ENCODE measurements around the gene FOXP1. TPM values are rescaled to one million over a fixed set of nuclear protein-coding genes. Genes with fewer than 3 reads are reported as not detected.

Gene FOXP1
- total and polyA plus RNA-seq, 2 experiments from 2014 or later, result 37.4 to 59.9 TPM

- no peak for DNase-seq
- Histone ChIP-seq H3K9ac (no peak overlapping the region), H3K79me2 (ENCODE audit: insufficient read depth) (no peaks in the 10 kb centered on the region), H3F3A (ENCODE audit: insufficient read depth) (no peaks in the 10 kb centered on the region), H3K4me1 (ENCODE audit: insufficient read depth) (no peaks in the 10 kb centered on the region), H3K27ac (no peak overlapping the region), H3K36me3 (ENCODE audit: low read depth) (no peaks in the 10 kb centered on the region), H4K20me1 (ENCODE audit: insufficient read depth) (no peaks in the 10 kb centered on the region), H3K9me2 (ENCODE audit: insufficient read depth) (no peaks in the 10 kb centered on the region), H2AFZ (no peak overlapping the region), H3K9me3 (ENCODE audit: low read depth) (no peaks in the 10 kb centered on the region), H3K4me3 (no peak overlapping the region), H3K4me2 (ENCODE audit: unreplicated experiment) (no peak overlapping the region), H3K27me3 (replicated peaks; ENCODE audit: insufficient read depth) (no peaks in the 10 kb centered on the region)
- 78 to 79% methylated on average over 5 of the region's 5 CpGs for WGBS, 2 experiments (ENCODE audit: low coverage in 1 of 2, low lambda C conversion rate in 2 of 2, missing lambda C conversion rate in 2 of 2)
- in situ Hi-C loops (cut with MboI), result no loop called here
- TF ChIP-seq EZH2 (IDR thresholded peaks at IDR 0.05; ENCODE audit: insufficient read depth, poor library complexity, severe bottlenecking) (no peak), EZH2phosphoT487 (IDR thresholded peaks at IDR 0.05; ENCODE audit: insufficient read depth, low read depth) (no peak)
Measured at GRCh38 chr3:71614426-71614825, 30.9 kb upstream of the FOXP1 start.

GRCh38 chr3:71611099-71611498 lies 27.6 kb upstream of the FOXP1 start:
- Histone ChIP-seq H3K4me1 (ENCODE audit: insufficient read depth) (no peaks in the 10 kb centered on the region), H2AFZ (no peak overlapping the region), H3K4me2 (ENCODE audit: unreplicated experiment) (no peak overlapping the region), H4K20me1 (ENCODE audit: insufficient read depth) (no peaks in the 10 kb centered on the region), H3K9me3 (ENCODE audit: low read depth) (no peaks in the 10 kb centered on the region), H3K9me2 (ENCODE audit: insufficient read depth) (no peaks in the 10 kb centered on the region), H3K27me3 (replicated peaks; ENCODE audit: insufficient read depth) (no peaks in the 10 kb centered on the region), H3F3A (ENCODE audit: insufficient read depth) (no peaks in the 10 kb centered on the region), H3K27ac (no peak overlapping the region), H3K36me3 (ENCODE audit: low read depth) (no peaks in the 10 kb centered on the region), H3K79me2 (ENCODE audit: insufficient read depth) (no peaks in the 10 kb centered on the region), H3K9ac (no peak overlapping the region), H3K4me3 (no peak overlapping the region)
- in situ Hi-C loops (cut with MboI), result no loop called here
- no peak for DNase-seq
- TF ChIP-seq EZH2phosphoT487 (IDR thresholded peaks at IDR 0.05; ENCODE audit: insufficient read depth, low read depth) (no peak), EZH2 (IDR thresholded peaks at IDR 0.05; ENCODE audit: insufficient read depth, poor library complexity, severe bottlenecking) (no peak)
- WGBS, 2 experiments (ENCODE audit: low coverage in 1 of 2, low lambda C conversion rate in 2 of 2, missing lambda C conversion rate in 2 of 2), result 68 to 71% methylated on average over 3 of the region's 3 CpGs

DNA sequence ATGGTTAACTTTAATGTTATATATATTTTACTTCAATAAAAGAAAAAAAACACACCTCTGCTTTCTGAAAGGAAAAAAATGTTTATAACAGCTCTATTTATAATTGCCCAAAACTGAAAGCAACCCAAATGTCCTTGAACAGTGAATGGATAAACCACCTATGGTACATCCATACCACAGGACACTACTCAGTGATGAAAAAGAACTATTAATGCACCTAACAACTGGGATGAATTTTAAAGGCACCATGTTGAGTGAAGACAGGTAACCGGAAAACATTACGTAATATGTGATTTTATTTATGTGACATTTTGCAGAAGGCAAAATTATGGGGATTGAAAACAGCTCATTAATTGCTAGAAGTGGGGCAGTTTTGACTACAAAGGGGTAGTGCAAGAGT lies 23.8 kb upstream of the FOXP1 start:
- peaks cover 2% of the 10 kb centered on the region for H3K4me1 ChIP-seq (ENCODE audit: insufficient read depth)
- H3K9me2 ChIP-seq (ENCODE audit: insufficient read depth), result no peaks in the 10 kb centered on the region
- in situ Hi-C loops (cut with MboI), result no loop called here
- H3K9me3 ChIP-seq (ENCODE audit: low read depth), result no peaks in the 10 kb centered on the region
- no peak overlapping the region for H3K27ac ChIP-seq
- no peak overlapping the region for H3K9ac ChIP-seq
- no peaks in the 10 kb centered on the region for H3K36me3 ChIP-seq (ENCODE audit: low read depth)
- H3K4me3 ChIP-seq, result no peak overlapping the region
- peaks cover 1% of the 10 kb centered on the region for H3F3A ChIP-seq (ENCODE audit: insufficient read depth)
- no peak overlapping the region for H2AFZ ChIP-seq
- 97 to 98% methylated on average over 2 of the region's 2 CpGs for WGBS, 2 experiments (ENCODE audit: low coverage in 1 of 2, low lambda C conversion rate in 2 of 2, missing lambda C conversion rate in 2 of 2)
- no peaks in the 10 kb centered on the region for H3K27me3 ChIP-seq (replicated peaks; ENCODE audit: insufficient read depth)
- no peaks in the 10 kb centered on the region for H3K79me2 ChIP-seq (ENCODE audit: insufficient read depth)
- H3K4me2 ChIP-seq (ENCODE audit: unreplicated experiment), result no peak overlapping the region
- TF ChIP-seq EZH2phosphoT487 (IDR thresholded peaks at IDR 0.05; ENCODE audit: insufficient read depth, low read depth) (no peak), EZH2 (IDR thresholded peaks at IDR 0.05; ENCODE audit: insufficient read depth, poor library complexity, severe bottlenecking) (no peak)
- H4K20me1 ChIP-seq (ENCODE audit: insufficient read depth), result no peaks in the 10 kb centered on the region
- no peak for DNase-seq

GRCh38 chr3:71606582-71606981 lies 23.1 kb upstream of the FOXP1 start:
- peaks cover 9% of the 10 kb centered on the region for H3F3A ChIP-seq (ENCODE audit: insufficient read depth)
- H3K4me3 ChIP-seq, result no peak overlapping the region
- no peak for TF ChIP-seq EZH2phosphoT487 (IDR thresholded peaks at IDR 0.05; ENCODE audit: insufficient read depth, low read depth)
- TF ChIP-seq EZH2 (IDR thresholded peaks at IDR 0.05; ENCODE audit: insufficient read depth, poor library complexity, severe bottlenecking), result no peak
- H3K4me1 ChIP-seq (ENCODE audit: insufficient read depth), result peaks cover 10% of the 10 kb centered on the region
- WGBS, 2 experiments (ENCODE audit: low coverage in 1 of 2, low lambda C conversion rate in 2 of 2, missing lambda C conversion rate in 2 of 2), result 79 to 83% methylated on average over 5 of the region's 5 CpGs
- H3K4me2 ChIP-seq (ENCODE audit: unreplicated experiment), result no peak overlapping the region
- no peak overlapping the region for H3K9ac ChIP-seq
- no peaks in the 10 kb centered on the region for H3K9me3 ChIP-seq (ENCODE audit: low read depth)
- H2AFZ ChIP-seq, result no peak overlapping the region
- no peak overlapping the region for H3K27ac ChIP-seq
- no peak for DNase-seq
- H4K20me1 ChIP-seq (ENCODE audit: insufficient read depth), result no peaks in the 10 kb centered on the region
- H3K9me2 ChIP-seq (ENCODE audit: insufficient read depth), result no peaks in the 10 kb centered on the region
- no peaks in the 10 kb centered on the region for H3K79me2 ChIP-seq (ENCODE audit: insufficient read depth)
- no peaks in the 10 kb centered on the region for H3K27me3 ChIP-seq (replicated peaks; ENCODE audit: insufficient read depth)
- no peaks in the 10 kb centered on the region for H3K36me3 ChIP-seq (ENCODE audit: low read depth)
- in situ Hi-C loops (cut with MboI), result no loop called here

DNA sequence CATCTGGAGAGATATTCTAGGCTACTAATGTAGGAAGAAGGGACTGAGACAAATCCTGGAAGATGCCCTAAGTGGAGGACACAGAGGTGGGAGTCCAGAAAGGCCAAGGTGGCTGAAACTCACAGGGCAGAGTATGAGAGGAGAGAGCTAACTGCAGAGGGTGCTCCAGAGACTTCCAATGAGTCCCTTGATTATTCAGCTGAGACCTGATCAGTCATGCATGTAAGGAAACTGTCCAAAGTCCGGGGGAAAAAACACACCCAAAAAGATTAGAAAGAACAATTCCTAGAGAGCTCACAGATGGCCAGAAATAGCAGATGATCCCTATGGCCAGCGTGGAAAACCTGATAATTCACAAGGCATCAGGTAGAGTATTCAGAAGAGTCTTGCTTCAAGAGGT lies 18.7 kb upstream of the FOXP1 start:
- Histone ChIP-seq H2AFZ (no peak overlapping the region), H3F3A (ENCODE audit: insufficient read depth) (peaks cover 40% of the 10 kb centered on the region), H3K4me2 (ENCODE audit: unreplicated experiment) (peak overlapping the region; percentile 47), H3K36me3 (ENCODE audit: low read depth) (no peaks in the 10 kb centered on the region), H3K27ac (peak overlapping the region; percentile 61), H4K20me1 (ENCODE audit: insufficient read depth) (no peaks in the 10 kb centered on the region), H3K4me1 (ENCODE audit: insufficient read depth) (peaks cover 37% of the 10 kb centered on the region), H3K4me3 (0 out of 2 replicates have a peak overlapping the region, but pooled peaks have one; percentile 8), H3K9me3 (ENCODE audit: low read depth) (no peaks in the 10 kb centered on the region), H3K79me2 (ENCODE audit: insufficient read depth) (no peaks in the 10 kb centered on the region), H3K9ac (no peak overlapping the region), H3K27me3 (replicated peaks; ENCODE audit: insufficient read depth) (no peaks in the 10 kb centered on the region), H3K9me2 (ENCODE audit: insufficient read depth) (no peaks in the 10 kb centered on the region)
- TF ChIP-seq EZH2 (IDR thresholded peaks at IDR 0.05; ENCODE audit: insufficient read depth, poor library complexity, severe bottlenecking) (no peak), EZH2phosphoT487 (IDR thresholded peaks at IDR 0.05; ENCODE audit: insufficient read depth, low read depth) (no peak)
- in situ Hi-C loops (cut with MboI), result no loop called here
- 75 to 86% methylated on average over 2 of the region's 2 CpGs for WGBS, 2 experiments (ENCODE audit: low coverage in 1 of 2, low lambda C conversion rate in 2 of 2, missing lambda C conversion rate in 2 of 2)
- DNase-seq, result peak; percentile 27
